Loucy (cell line): Measurements from ENCODE around the gene KCNK3.

ENCODE experiments used
- EZH2phosphoT487 ChIP-seq: fragments of 200-600 bp; IDR thresholded peaks from 2 replicates; pipeline ENCODE4 v1.6.1; 2018; ENCODE audit warnings: antibody characterized with exemption, mild to moderate bottlenecking, moderate library complexity, borderline replicate concordance
- TF ChIP-seq, protein P1 (sequence below): fragments of 200-600 bp; sonication (generic); conservative IDR thresholded peaks from 2 replicates; pipeline ENCODE4 v1.5.1; 2014; ENCODE audit warnings: mild to moderate bottlenecking, antibody characterized with exemption, low read length

DNA sequence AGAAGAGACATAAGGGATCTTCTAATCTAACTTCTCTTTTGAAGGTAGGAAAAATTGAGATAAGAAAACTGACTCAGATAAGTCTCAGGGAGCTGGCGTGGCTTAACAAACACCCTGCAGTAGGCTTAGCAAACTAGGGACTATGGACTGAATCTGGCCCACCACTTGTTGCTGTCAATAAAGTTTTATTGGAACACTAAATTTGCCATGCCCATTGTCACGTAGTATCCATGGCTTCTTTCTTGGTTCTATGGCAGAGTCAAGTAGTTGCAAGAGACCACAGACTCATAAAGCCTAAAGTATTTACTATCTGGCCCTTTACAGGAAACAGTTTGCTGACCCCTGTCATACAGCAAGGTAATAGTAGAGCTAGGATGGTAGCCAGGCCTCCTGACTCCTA lies 24.2 kb downstream of the KCNK3 start:
- TF ChIP-seq, protein P1, sequence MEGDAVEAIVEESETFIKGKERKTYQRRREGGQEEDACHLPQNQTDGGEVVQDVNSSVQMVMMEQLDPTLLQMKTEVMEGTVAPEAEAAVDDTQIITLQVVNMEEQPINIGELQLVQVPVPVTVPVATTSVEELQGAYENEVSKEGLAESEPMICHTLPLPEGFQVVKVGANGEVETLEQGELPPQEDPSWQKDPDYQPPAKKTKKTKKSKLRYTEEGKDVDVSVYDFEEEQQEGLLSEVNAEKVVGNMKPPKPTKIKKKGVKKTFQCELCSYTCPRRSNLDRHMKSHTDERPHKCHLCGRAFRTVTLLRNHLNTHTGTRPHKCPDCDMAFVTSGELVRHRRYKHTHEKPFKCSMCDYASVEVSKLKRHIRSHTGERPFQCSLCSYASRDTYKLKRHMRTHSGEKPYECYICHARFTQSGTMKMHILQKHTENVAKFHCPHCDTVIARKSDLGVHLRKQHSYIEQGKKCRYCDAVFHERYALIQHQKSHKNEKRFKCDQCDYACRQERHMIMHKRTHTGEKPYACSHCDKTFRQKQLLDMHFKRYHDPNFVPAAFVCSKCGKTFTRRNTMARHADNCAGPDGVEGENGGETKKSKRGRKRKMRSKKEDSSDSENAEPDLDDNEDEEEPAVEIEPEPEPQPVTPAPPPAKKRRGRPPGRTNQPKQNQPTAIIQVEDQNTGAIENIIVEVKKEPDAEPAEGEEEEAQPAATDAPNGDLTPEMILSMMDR, result no peak
- TF ChIP-seq EZH2phosphoT487, result no peak
